ENCODE results near the gene MAPK7. TPM values are rescaled to one million over a fixed set of nuclear protein-coding genes. Genes with fewer than 3 reads are reported as not detected.

The MAPK7 gene
- total and polyA plus RNA-seq, 2 donors (not counting 3 experiments of a cell fraction or from before 2014, with no cell fraction given): 16.8 to 30.7 TPM

DNA sequence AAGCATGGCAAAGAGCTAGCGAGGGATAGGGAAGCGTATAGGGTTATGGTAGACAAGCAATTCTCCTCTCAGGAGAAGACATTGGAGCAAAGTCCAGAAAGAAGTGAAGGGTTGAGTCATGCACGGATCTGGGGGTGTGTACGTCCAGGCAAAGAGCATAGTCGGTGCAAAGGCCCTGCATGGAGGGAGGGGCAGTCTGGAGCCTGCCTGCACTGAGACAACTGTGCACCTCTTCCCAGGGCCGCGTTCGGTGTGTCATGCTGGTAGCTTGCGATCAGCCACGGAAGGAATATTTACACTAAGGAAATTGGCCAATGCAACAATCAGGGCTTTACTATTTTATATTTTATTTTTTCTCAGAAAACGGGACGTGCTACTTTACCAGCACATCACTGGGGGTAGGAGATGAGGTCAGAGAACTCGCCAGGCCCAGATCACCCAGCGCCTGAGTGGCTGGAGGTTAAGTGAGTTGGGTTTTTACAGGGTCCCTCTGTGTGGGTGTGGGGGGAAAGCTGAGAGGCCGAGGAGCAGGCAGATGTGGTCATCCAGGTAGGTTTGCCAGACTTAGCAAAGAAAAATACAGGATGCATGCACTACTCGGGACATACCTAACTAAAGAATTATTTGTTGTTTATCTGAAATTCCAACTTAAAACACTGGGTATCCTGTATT lies 9.1 kb upstream of the MAPK7 start:
- no peak for FAIRE-seq
- BruUV-seq (replicated peaks): no TSS peak
- DNase-seq (ENCODE audit: low read depth, low spot score): no peak
- H3K79me2 ChIP-seq (ENCODE audit: control insufficient read depth, insufficient read depth, low read length): no peaks in the 10 kb centered on the region
- dilution Hi-C loops (cut with MboI; ENCODE audit: extremely low pct_ligation_motif_present, low sequenced_read_pairs) (no loop called here), intact Hi-C loops (cut with micrococcal nuclease) (no loop called here)
- H3K4me1 ChIP-seq (ENCODE audit: control insufficient read depth, extremely low read depth, insufficient read depth, low read length): no peaks in the 10 kb centered on the region
- H3K27me3 ChIP-seq (ENCODE audit: control insufficient read depth in 2 of 2, insufficient read depth in 2 of 2, low read length in 2 of 2): no peaks in the 10 kb centered on the region
- TF ChIP-seq FOS (IDR thresholded peaks at IDR 0.05; ENCODE audit: borderline replicate concordance, insufficient read depth, low read length) (no peak), EZH2 (IDR thresholded peaks at IDR 0.05; ENCODE audit: borderline replicate concordance, low read depth, low read length, severe bottlenecking) (no peak), GATA2 (IDR thresholded peaks at IDR 0.05; ENCODE audit: insufficient read depth, insufficient read length, low read depth, low read length) (no peak), JUN (IDR thresholded peaks at IDR 0.05; ENCODE audit: borderline replicate concordance, insufficient read depth, insufficient read length, low read depth) (no peak), POLR2A (IDR thresholded peaks at IDR 0.05; ENCODE audit: low read depth, low read length) (no peak), MYC (IDR thresholded peaks at IDR 0.05; ENCODE audit: low read depth, low read length) (no peak), CTCF (IDR thresholded peaks at IDR 0.05; ENCODE audit: extremely low read depth in 1 of 2, insufficient read depth in 1 of 2, low read depth in 1 of 2, low read length in 2 of 2) (no peak), POLR2AphosphoS5 (IDR thresholded peaks at IDR 0.05; ENCODE audit: insufficient read depth, low read depth, low read length) (no peak)
- TF ChIP-seq, protein P1, sequence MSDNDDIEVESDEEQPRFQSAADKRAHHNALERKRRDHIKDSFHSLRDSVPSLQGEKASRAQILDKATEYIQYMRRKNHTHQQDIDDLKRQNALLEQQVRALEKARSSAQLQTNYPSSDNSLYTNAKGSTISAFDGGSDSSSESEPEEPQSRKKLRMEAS (IDR thresholded peaks at IDR 0.05; ENCODE audit: insufficient read depth, insufficient read length): no peak
- no peak overlapping the region for H3K4me2 ChIP-seq (ENCODE audit: insufficient read depth, low read length)
- ChIA-PET POLR2A (no interaction called here), CTCF (interaction anchor here (1.3 to 1.6 kb wide), 2 partner anchors 8 to 78 kb away, joined by 7 read pairs; partner anchors contain the start of gene MAPK7)
- H4K20me1 ChIP-seq (replicated peaks; ENCODE audit: control insufficient read depth, extremely low read depth, insufficient read depth, low read length): no peaks in the 10 kb centered on the region
- H2AFZ ChIP-seq (ENCODE audit: low read depth, low read length): no peak overlapping the region
- H3K9ac ChIP-seq (replicated peaks; ENCODE audit: extremely low read depth, insufficient read depth, low read length): no peak overlapping the region
- H3K27ac ChIP-seq (ENCODE audit: insufficient read depth, low read depth, low read length): no peak overlapping the region
- H3K36me3 ChIP-seq (ENCODE audit: control insufficient read depth in 2 of 2, extremely low read depth in 1 of 2, insufficient read depth in 2 of 2, low read length in 2 of 2): no peaks in the 10 kb centered on the region
- H3K4me3 ChIP-seq (replicated peaks in 1 of 3; ENCODE audit: insufficient read depth in 1 of 3, low read depth in 1 of 3, low read length in 3 of 3): no peak overlapping the region
- H3K9me1 ChIP-seq (replicated peaks; ENCODE audit: control insufficient read depth, extremely low read depth, insufficient read depth, low read length): no peaks in the 10 kb centered on the region
- no peaks in the 10 kb centered on the region for H3K9me3 ChIP-seq (replicated peaks; ENCODE audit: control insufficient read depth, insufficient read depth, low read length)

Data from endothelial cell of umbilical vein (primary cell).